SU-DHL-6 (cell line): ENCODE measurements around the gene GRIK1.

Source experiments
- H2AFZ ChIP-seq: fragments of 200-600 bp; sonication (generic); 2 replicates; pipeline ENCODE4 v1.6.1; 2014; ENCODE audit warnings: low read depth, mild to moderate bottlenecking, moderate library complexity, mixed read lengths, antibody characterized with exemption, low read length; ENCODE audit not compliant: severe bottlenecking
- H3F3A ChIP-seq: fragments of 200-600 bp; shearing (Covaris generic); 2 replicates; pipeline ENCODE4 v1.6.0; 2016; ENCODE audit warnings: antibody characterized with exemption, mild to moderate bottlenecking; ENCODE audit not compliant: insufficient read depth
- H3K27ac ChIP-seq: fragments of 200-600 bp; sonication (generic); 2 replicates; pipeline ENCODE4 v1.5.1; 2016; ENCODE audit warnings: low read depth, mild to moderate bottlenecking, low read length, moderate library complexity, mixed read lengths
- H3K27me3 ChIP-seq: fragments of 200-600 bp; sonication (generic), shearing (Covaris generic); 2 replicates; pipeline ENCODE4 v1.6.0; 2014; ENCODE audit warnings: mild to moderate bottlenecking, low read length
- H3K36me3 ChIP-seq: fragments of 200-600 bp; sonication (generic); 2 replicates; pipeline ENCODE4 v1.6.1; 2014; ENCODE audit warnings: mild to moderate bottlenecking, low read length, mixed read lengths
- H3K4me2 ChIP-seq: fragments of 300-600, 200-600 bp; shearing (Covaris generic), sonication (generic); 2 replicates; pipeline ENCODE4 v1.6.0; 2014; ENCODE audit warnings: low read length, low read depth, mild to moderate bottlenecking; ENCODE audit not compliant: poor library complexity, severe bottlenecking
- H3K4me3 ChIP-seq: fragments of 200-600 bp; sonication (generic); 2 replicates; pipeline ENCODE4 v1.5.1; 2014; ENCODE audit warnings: antibody characterized with exemption, low read length, mild to moderate bottlenecking, mixed read lengths; ENCODE audit not compliant: insufficient read depth, poor library complexity, severe bottlenecking
- H3K79me2 ChIP-seq: fragments of 200-600 bp; sonication (generic); 2 replicates; pipeline ENCODE4 v1.6.1; 2014; ENCODE audit warnings: mild to moderate bottlenecking, low read length, moderate library complexity; ENCODE audit not compliant: insufficient read depth
- H3K9ac ChIP-seq: fragments of 200-600 bp; sonication (generic); 2 replicates; pipeline ENCODE4 v1.7.0; 2014; ENCODE audit warnings: mild to moderate bottlenecking, low read length
- H3K9me2 ChIP-seq: fragments of 200-600 bp; sonication (generic); replicated peaks from 2 replicates; pipeline ENCODE4 v1.6.1; 2014; ENCODE audit warnings: low read length; ENCODE audit not compliant: insufficient read depth
- H3K9me3 ChIP-seq: fragments of 200-600 bp; sonication (generic); 2 replicates; pipeline ENCODE4 v1.6.1; 2014; ENCODE audit warnings: low read length, mixed read lengths; ENCODE audit not compliant: insufficient read depth
- H4K20me1 ChIP-seq: fragments of 200-600 bp; sonication (generic); 2 replicates; pipeline ENCODE4 v1.6.1; 2014; ENCODE audit warnings: low read depth, mild to moderate bottlenecking, antibody characterized with exemption, low read length, moderate library complexity, mixed read lengths
- CTCF ChIP-seq: fragments of 200-600 bp; sonication (generic); IDR thresholded peaks from one replicate; pipeline ENCODE4 v1.5.1; 2017; ENCODE audit warnings: antibody characterized with exemption, mild to moderate bottlenecking, low read length, moderate library complexity; ENCODE audit not compliant: insufficient read depth, poor library complexity, severe bottlenecking
- EZH2phosphoT487 ChIP-seq: fragments of 200-600 bp; sonication (generic), shearing (Covaris generic); conservative IDR thresholded peaks from 2 replicates; pipeline ENCODE4 v1.6.1; 2018; ENCODE audit warnings: mild to moderate bottlenecking, antibody characterized with exemption, low read length, moderate library complexity, mixed read lengths

The GRIK1 gene

GRCh38 chr21:29812947-29813346, 126.8 kb downstream of the GRIK1 start:
- Histone ChIP-seq H3F3A (no peaks in the 10 kb centered on the region), H3K9me3 (no peaks in the 10 kb centered on the region), H3K9ac (no peak overlapping the region), H3K79me2 (no peaks in the 10 kb centered on the region), H3K4me2 (no peak overlapping the region), H2AFZ (no peak overlapping the region), H3K9me2 (no peaks in the 10 kb centered on the region), H3K27ac (no peak overlapping the region), H3K36me3 (no peaks in the 10 kb centered on the region), H3K4me3 (no peak overlapping the region), H3K27me3 (no peaks in the 10 kb centered on the region), H4K20me1 (no peaks in the 10 kb centered on the region)
- TF ChIP-seq CTCF (no peak), EZH2phosphoT487 (no peak)

- Histone ChIP-seq H3K79me2 (no peaks in the 10 kb centered on the region), H4K20me1 (no peaks in the 10 kb centered on the region), H3K4me3 (no peak overlapping the region), H2AFZ (no peak overlapping the region), H3K9ac (no peak overlapping the region), H3K36me3 (no peaks in the 10 kb centered on the region), H3K27me3 (no peaks in the 10 kb centered on the region), H3F3A (no peaks in the 10 kb centered on the region), H3K9me2 (no peaks in the 10 kb centered on the region), H3K9me3 (no peaks in the 10 kb centered on the region), H3K27ac (no peak overlapping the region), H3K4me2 (no peak overlapping the region)
- TF ChIP-seq EZH2phosphoT487 (no peak), CTCF (no peak)
These were observed 128.9 kb downstream of the GRIK1 start for GRCh38 chr21:29810871-29811270.

- no peaks in the 10 kb centered on the region for H3K9me2 ChIP-seq
- H4K20me1 ChIP-seq: no peaks in the 10 kb centered on the region
- TF ChIP-seq CTCF (no peak), EZH2phosphoT487 (no peak)
- no peak overlapping the region for H3K4me3 ChIP-seq
- no peaks in the 10 kb centered on the region for H3K79me2 ChIP-seq
- no peaks in the 10 kb centered on the region for H3K27me3 ChIP-seq
- H3K4me2 ChIP-seq: no peak overlapping the region
- no peak overlapping the region for H2AFZ ChIP-seq
- no peaks in the 10 kb centered on the region for H3K9me3 ChIP-seq
- H3F3A ChIP-seq: no peaks in the 10 kb centered on the region
- no peak overlapping the region for H3K27ac ChIP-seq
- no peak overlapping the region for H3K9ac ChIP-seq
- H3K36me3 ChIP-seq: no peaks in the 10 kb centered on the region
These were observed 131.6 kb downstream of the GRIK1 start for GRCh38 chr21:29808153-29808552.

GRCh38 chr21:29805105-29805504, 134.7 kb downstream of the GRIK1 start:
- no peaks in the 10 kb centered on the region for H3K79me2 ChIP-seq
- H3K9me3 ChIP-seq: no peaks in the 10 kb centered on the region
- H2AFZ ChIP-seq: no peak overlapping the region
- TF ChIP-seq EZH2phosphoT487 (no peak), CTCF (no peak)
- no peaks in the 10 kb centered on the region for H4K20me1 ChIP-seq
- no peak overlapping the region for H3K9ac ChIP-seq
- H3F3A ChIP-seq: no peaks in the 10 kb centered on the region
- H3K9me2 ChIP-seq: no peaks in the 10 kb centered on the region; the same call in 1 of the 2 replicates
- no peaks in the 10 kb centered on the region for H3K27me3 ChIP-seq
- H3K4me3 ChIP-seq: no peak overlapping the region
- no peak overlapping the region for H3K27ac ChIP-seq
- H3K4me2 ChIP-seq: no peak overlapping the region
- no peaks in the 10 kb centered on the region for H3K36me3 ChIP-seq
